Neural crest cell (in vitro differentiated cells): ENCODE measurements around the gene SLC38A3. TPM values are rescaled to one million over a fixed set of nuclear protein-coding genes. Genes with fewer than 3 reads are reported as not detected.

ENCODE experiments used
- DNase-seq: peaks from one replicate; pipeline ENCODE4 v3.0.0; 2021; ENCODE audit warnings: low read depth, mixed read lengths, low spot score
- H3K27ac Mint-ChIP-seq: one replicate; pipeline ENCODE4 v1.8.0; 2021; ENCODE audit warnings: mild to moderate bottlenecking, mixed read lengths; ENCODE audit not compliant: unreplicated experiment
- H3K27me3 Mint-ChIP-seq: 2 replicates; pipeline ENCODE4 v1.8.0; 2021; ENCODE audit warnings: low read depth, mild to moderate bottlenecking, mixed read lengths
- H3K36me3 Mint-ChIP-seq: 2 replicates; pipeline ENCODE4 v1.8.0; 2021; ENCODE audit warnings: low read depth, mild to moderate bottlenecking, mixed read lengths
- H3K4me1 Mint-ChIP-seq: 2 replicates; pipeline ENCODE4 v1.8.0; 2021; ENCODE audit warnings: mixed read lengths
- H3K4me3 Mint-ChIP-seq: one replicate; pipeline ENCODE4 v1.8.0; 2021; ENCODE audit warnings: mild to moderate bottlenecking, mixed read lengths
- H3K9me3 Mint-ChIP-seq: 2 replicates; pipeline ENCODE4 v1.8.0; 2021; ENCODE audit warnings: mixed read lengths
- CTCF ChIP-seq: fragments of 200-600 bp; sonication (generic); conservative IDR thresholded peaks from 2 replicates; pipeline ENCODE4 v1.5.0; 2021; ENCODE audit warnings: antibody characterized with exemption, mild to moderate bottlenecking
- total RNA-seq: library from RNA; stranded (reverse); gene quantifications from 2 replicates; pipeline ENCODE4 v1.2.1, GENCODE V29; 2021

Gene SLC38A3
- total RNA-seq, 1 donor from 2014 or later: 2.7 TPM

GRCh38 chr3:50174947-50175524 lies 30.0 kb upstream of the SLC38A3 start:
- Mint-ChIP-seq H3K36me3 (no peaks in the 10 kb centered on the region), H3K27ac (no peak overlapping the region), H3K9me3 (no peaks in the 10 kb centered on the region), H3K4me3 (no peak overlapping the region), H3K4me1 (no peaks in the 10 kb centered on the region), H3K27me3 (no peaks in the 10 kb centered on the region)
- DNase-seq: no peak
- TF ChIP-seq CTCF: no peak

GRCh38 chr3:50177346-50177745 lies 27.7 kb upstream of the SLC38A3 start:
- Mint-ChIP-seq H3K36me3 (no peaks in the 10 kb centered on the region), H3K27ac (no peak overlapping the region), H3K4me1 (no peaks in the 10 kb centered on the region), H3K4me3 (no peak overlapping the region), H3K27me3 (no peaks in the 10 kb centered on the region), H3K9me3 (no peaks in the 10 kb centered on the region)
- TF ChIP-seq CTCF: no peak
- no peak for DNase-seq

GRCh38 chr3:50179710-50180109 lies 25.4 kb upstream of the SLC38A3 start:
- H3K27me3 Mint-ChIP-seq: no peaks in the 10 kb centered on the region
- no peaks in the 10 kb centered on the region for H3K36me3 Mint-ChIP-seq
- no peaks in the 10 kb centered on the region for H3K4me1 Mint-ChIP-seq
- no peak overlapping the region for H3K4me3 Mint-ChIP-seq
- H3K27ac Mint-ChIP-seq: no peak overlapping the region
- no peak for TF ChIP-seq CTCF
- no peaks in the 10 kb centered on the region for H3K9me3 Mint-ChIP-seq
- DNase-seq: no peak

- Mint-ChIP-seq H3K36me3 (no peaks in the 10 kb centered on the region), H3K27me3 (no peaks in the 10 kb centered on the region), H3K4me3 (no peak overlapping the region), H3K9me3 (no peaks in the 10 kb centered on the region), H3K27ac (peak overlapping the region; percentile 75), H3K4me1 (no peaks in the 10 kb centered on the region)
- DNase-seq: no peak
- TF ChIP-seq CTCF: no peak
These were observed 23.1 kb upstream of the SLC38A3 start for GRCh38 chr3:50181985-50182384.

GRCh38 chr3:50182533-50183099 lies 22.5 kb upstream of the SLC38A3 start:
- DNase-seq: no peak
- Mint-ChIP-seq H3K36me3 (no peaks in the 10 kb centered on the region), H3K4me3 (no peak overlapping the region), H3K9me3 (no peaks in the 10 kb centered on the region), H3K4me1 (no peaks in the 10 kb centered on the region), H3K27me3 (no peaks in the 10 kb centered on the region), H3K27ac (no peak overlapping the region)
- no peak for TF ChIP-seq CTCF
